Thyroid gland (tissue), 4 donors: ENCODE measurements around the gene ANKS4B. TPM values are rescaled to one million over a fixed set of nuclear protein-coding genes. Genes with fewer than 3 reads are reported as not detected.
"Not testable (repeated sequence)": the region's sequence is repeated elsewhere in the genome, so short reads cannot be mapped to it uniquely, and the experiment has no call there.

Experiments
- DNase-seq, 2 donors: peaks; one replicate each; pipeline ENCODE4 v3.0.0-alpha.2; 2019
- H3K27ac ChIP-seq, 3 donors: fragments of 200-600 bp; sonication (generic); 1 replicate in 2 of 3; 2 replicates in 1 of 3; pipeline ENCODE4 v1.5.1; 2016 to 2019; ENCODE audit warnings: mild to moderate bottlenecking in 1 of 3, moderate library complexity in 1 of 3
- H3K27me3 ChIP-seq: fragments of 200-600 bp; sonication (generic); one replicate; pipeline ENCODE4 v1.5.1; 2019
- H3K36me3 ChIP-seq, 2 donors: fragments of 200-600 bp; sonication (generic); one replicate each; pipeline ENCODE4 v1.5.1; 2016 to 2019
- H3K4me1 ChIP-seq, 2 donors: fragments of 200-600 bp; sonication (generic); one replicate each; pipeline ENCODE4 v1.5.1; 2017 to 2019
- H3K4me3 ChIP-seq, 3 donors: fragments of 200-600 bp; sonication (generic); replicated peaks in 1 of 3; 1 replicate in 2 of 3; 2 replicates in 1 of 3; pipeline ENCODE4 v1.5.1; 2016; ENCODE audit warnings: mild to moderate bottlenecking in 1 of 3
- H3K9me3 ChIP-seq: fragments of 200-600 bp; sonication (generic); one replicate; pipeline ENCODE4 v1.5.1; 2017
- POLR2A ChIP-seq, 2 donors: fragments of 450-650 bp; IDR thresholded peaks; one replicate each; pipeline ENCODE4 v1.6.1; 2017; ENCODE audit warnings: antibody characterized with exemption in 2 of 2, mild to moderate bottlenecking in 2 of 2, moderate library complexity in 1 of 2
- WGBS, 2 donors: methylation state at CpG; one replicate each; pipeline ENCODE4 v1.1.5; 2017; 5-methylcytosine and 5-hydroxymethylcytosine counted together
- intact Hi-C: fragments of 100-400 bp; cut with DNase I; formaldehyde crosslinking; loops from one replicate; pipeline ENCODE4 v1.15.1; 2023
- total RNA-seq, 4 donors: library from RNA; depleted of rRNA; stranded (reverse); fragments of >200 nt; gene quantifications; one replicate each; pipeline ENCODE4 v1.2.3, GENCODE V29; 2016
- TF ChIP-seq, protein P1 (sequence below), 6 experiments: fragments of 200-600 bp in 3 of 6; fragments of 450-650 bp in 3 of 6; sonication (generic) in 3 of 6; IDR thresholded peaks; one replicate each; pipeline ENCODE4 v1.5.1; 2016 to 2019; ENCODE audit warnings: antibody characterized with exemption in 6 of 6, mild to moderate bottlenecking in 2 of 6, inconsistent platforms in 1 of 6, moderate library complexity in 1 of 6

ANKS4B gene
- total RNA-seq, 4 donors from 2014 or later, result not detected

DNA sequence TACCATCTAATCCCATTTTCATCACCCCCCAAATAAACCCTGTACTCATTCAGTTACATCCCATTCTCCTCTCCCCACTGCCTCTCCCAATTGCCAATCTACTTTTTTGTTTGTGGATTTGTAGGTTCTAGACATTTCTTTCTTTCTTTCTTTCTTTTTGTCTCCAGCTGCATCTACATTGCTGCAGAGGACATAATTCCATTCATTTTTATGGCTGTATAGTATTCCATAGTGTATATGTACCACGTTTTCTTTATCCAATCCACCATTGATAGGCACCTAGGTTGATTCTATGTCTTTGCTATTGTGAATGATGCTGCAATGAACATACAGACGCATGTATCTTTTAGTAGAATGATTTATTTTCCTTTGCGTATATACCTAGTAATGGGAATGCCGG is 50.9 kb downstream of the ANKS4B start:
- no peak overlapping the region for H3K4me3 ChIP-seq
- WGBS, 2 donors, result 80 to 87% methylated on average over 4 of the region's 4 CpGs
- no peak overlapping the region for H3K27ac ChIP-seq
- no peaks in the 10 kb centered on the region for H3K27me3 ChIP-seq
- intact Hi-C loops, result no loop called here
- H3K9me3 ChIP-seq, result no peaks in the 10 kb centered on the region
- H3K4me1 ChIP-seq, result peaks cover 0 to 8% of the 10 kb centered on the region in 2 donors
- no peak for DNase-seq
- no peaks in the 10 kb centered on the region for H3K36me3 ChIP-seq
- TF ChIP-seq POLR2A (IDR thresholded peaks at IDR 0.05), result no peak
- TF ChIP-seq, protein P1, sequence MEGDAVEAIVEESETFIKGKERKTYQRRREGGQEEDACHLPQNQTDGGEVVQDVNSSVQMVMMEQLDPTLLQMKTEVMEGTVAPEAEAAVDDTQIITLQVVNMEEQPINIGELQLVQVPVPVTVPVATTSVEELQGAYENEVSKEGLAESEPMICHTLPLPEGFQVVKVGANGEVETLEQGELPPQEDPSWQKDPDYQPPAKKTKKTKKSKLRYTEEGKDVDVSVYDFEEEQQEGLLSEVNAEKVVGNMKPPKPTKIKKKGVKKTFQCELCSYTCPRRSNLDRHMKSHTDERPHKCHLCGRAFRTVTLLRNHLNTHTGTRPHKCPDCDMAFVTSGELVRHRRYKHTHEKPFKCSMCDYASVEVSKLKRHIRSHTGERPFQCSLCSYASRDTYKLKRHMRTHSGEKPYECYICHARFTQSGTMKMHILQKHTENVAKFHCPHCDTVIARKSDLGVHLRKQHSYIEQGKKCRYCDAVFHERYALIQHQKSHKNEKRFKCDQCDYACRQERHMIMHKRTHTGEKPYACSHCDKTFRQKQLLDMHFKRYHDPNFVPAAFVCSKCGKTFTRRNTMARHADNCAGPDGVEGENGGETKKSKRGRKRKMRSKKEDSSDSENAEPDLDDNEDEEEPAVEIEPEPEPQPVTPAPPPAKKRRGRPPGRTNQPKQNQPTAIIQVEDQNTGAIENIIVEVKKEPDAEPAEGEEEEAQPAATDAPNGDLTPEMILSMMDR (IDR thresholded peaks at IDR 0.05), result no peak

GRCh38 chr16:21285314-21285713 is 51.8 kb downstream of the ANKS4B start:
- intact Hi-C loops, result no loop called here
- no peaks in the 10 kb centered on the region for H3K9me3 ChIP-seq
- 22 to 30% methylated on average over 1 of the region's 1 CpG for WGBS, 2 donors

GRCh38 chr16:21289789-21290188 is 56.3 kb downstream of the ANKS4B start:
- DNase-seq, H3K27ac ChIP-seq, H3K4me1 ChIP-seq, H3K4me3 ChIP-seq, H3K36me3 ChIP-seq, H3K9me3 ChIP-seq, intact Hi-C loops, H3K27me3 ChIP-seq: not testable (repeated sequence)
- 98 to 100% methylated on average over 3 of the region's 3 CpGs for WGBS, 2 donors

More at GRCh38 chr16:21285314-21285713, 51.8 kb downstream of the ANKS4B start:
- Histone ChIP-seq H3K4me1 (peaks cover 0 to 8% of the 10 kb centered on the region in 2 donors), H3K4me3 (no peak overlapping the region), H3K36me3 (no peaks in the 10 kb centered on the region), H3K27me3 (no peaks in the 10 kb centered on the region), H3K27ac (no peak overlapping the region)
- TF ChIP-seq POLR2A (IDR thresholded peaks at IDR 0.05), result no peak
- TF ChIP-seq, protein P1 (IDR thresholded peaks at IDR 0.05), result no peak
- no peak for DNase-seq

DNA sequence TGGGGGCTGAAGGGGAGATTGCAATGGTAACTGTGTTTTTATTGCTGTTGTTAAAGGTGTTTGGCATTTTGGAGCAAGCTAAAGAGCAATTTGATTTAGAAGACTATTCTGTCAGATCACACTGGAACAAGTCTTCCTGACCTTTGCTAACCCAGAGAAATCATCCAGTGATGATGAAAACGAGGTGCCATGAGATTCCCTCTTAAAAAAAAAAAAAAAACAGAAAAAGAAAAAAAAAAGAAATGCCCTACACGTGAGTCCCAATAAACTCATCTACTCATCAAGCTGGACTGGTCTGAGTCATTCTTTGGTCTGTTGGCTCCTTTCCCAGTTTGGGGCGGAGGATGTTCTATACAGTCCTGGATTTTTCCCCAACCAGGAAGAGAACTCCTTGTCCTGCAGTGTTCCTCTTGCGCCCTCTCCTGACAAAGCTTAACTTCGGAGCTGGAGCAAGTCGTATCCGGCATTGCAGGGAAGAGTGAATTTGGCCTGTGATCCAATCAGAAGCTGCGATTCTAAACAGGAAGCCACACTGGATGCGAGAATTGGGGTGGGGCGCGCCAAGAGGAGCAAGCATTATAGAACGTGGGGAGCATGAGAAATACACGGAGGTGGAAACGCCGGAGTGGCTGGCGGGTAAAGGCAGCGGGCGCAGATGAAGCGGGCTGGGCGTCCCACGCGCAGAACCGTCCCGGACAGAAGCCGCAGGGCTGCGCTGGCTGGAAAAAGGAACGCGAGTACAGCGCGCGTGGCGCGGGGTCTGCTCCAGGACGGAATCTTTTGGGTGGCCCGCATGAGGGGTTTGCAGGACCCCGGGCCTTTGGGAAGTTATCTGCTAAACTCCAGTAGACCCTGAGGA is 67.0 kb downstream of the ANKS4B start:
- 0% methylated on average over 36 of the region's 36 CpGs for WGBS, 2 donors
- TF ChIP-seq, protein P1 (IDR thresholded peaks at IDR 0.05), result peak; percentile 36 to 96 (median 84)
- TF ChIP-seq POLR2A (IDR thresholded peaks at IDR 0.05), result peak in 1 of 2 donors; percentile 63
- H3K27me3 ChIP-seq, result no peaks in the 10 kb centered on the region
- peak overlapping the region; percentile 12 to 83 (median 77) for H3K27ac ChIP-seq
- intact Hi-C loops, result loop anchor here (5.0 kb wide), 1 partner anchor 143 kb away; the partner anchor contains the start of gene LDAF1
- H3K4me1 ChIP-seq, result peaks cover 0 to 5% of the 10 kb centered on the region in 2 donors
- H3K9me3 ChIP-seq, result no peaks in the 10 kb centered on the region
- peak overlapping the region; percentile 30 to 71 (median 59) for H3K4me3 ChIP-seq
- no peaks in the 10 kb centered on the region for H3K36me3 ChIP-seq
- peak; percentile 97 to 98 for DNase-seq

GRCh38 chr16:21301168-21301894 is 67.8 kb downstream of the ANKS4B start:
- 0% methylated on average over 25 to 34 of the region's 60 CpGs for WGBS, 2 donors
- DNase-seq, result peak; percentile 87 to 88
- H3K9me3 ChIP-seq, result no peaks in the 10 kb centered on the region
- intact Hi-C loops, result loop anchor here (5.0 kb wide), 1 partner anchor 144 kb away; the partner anchor contains the start of gene LDAF1
- peak overlapping the region; percentile 35 to 83 (median 77) for H3K27ac ChIP-seq
- H3K4me3 ChIP-seq, result peak overlapping the region; percentile 30 to 71 (median 59)
- H3K4me1 ChIP-seq, result peaks cover 0 to 5% of the 10 kb centered on the region in 2 donors
- H3K36me3 ChIP-seq, result no peaks in the 10 kb centered on the region
- peak in 1 of 2 donors; percentile 66 for TF ChIP-seq POLR2A (IDR thresholded peaks at IDR 0.05)
- TF ChIP-seq, protein P1 (IDR thresholded peaks at IDR 0.05), result peak in 3 of 6 experiments; percentile 30 to 40 (median 36)
- H3K27me3 ChIP-seq, result no peaks in the 10 kb centered on the region
